BJ (cell line): ENCODE measurements around the gene ZIC5. TPM values are rescaled to one million over a fixed set of nuclear protein-coding genes. Genes with fewer than 3 reads are reported as not detected.

Source experiments
- CTCF ChIA-PET: fragments of 350-600 bp; formaldehyde crosslinking; extraction: SDS; loops from one replicate; lab custom pipeline; 2021; ENCODE audit warnings: antibody characterized with exemption, inconsistent platforms; lab: Yijun Ruan, JAX
- POLR2A ChIA-PET: fragments of 300-600 bp; sonication (Branson Sonifier 250); formaldehyde crosslinking; extraction: SDS; loops from one replicate; lab custom pipeline; 2021; ENCODE audit warnings: antibody characterized with exemption; lab: Charles Lee
- DNase-seq: peaks from one replicate; pipeline ENCODE4 v3.0.0-alpha.2; 2011; ENCODE audit warnings: low read depth
- H3K27me3 ChIP-seq: 2 replicates; pipeline ENCODE4 v1.6.0; 2011; ENCODE audit warnings: low read length; ENCODE audit not compliant: control insufficient read depth, insufficient read depth
- H3K36me3 ChIP-seq: 2 replicates; pipeline ENCODE4 v1.5.1; 2011; ENCODE audit warnings: low read length; ENCODE audit not compliant: control insufficient read depth, insufficient read depth
- H3K4me3 ChIP-seq: 2 replicates; pipeline ENCODE4 v1.5.1; 2011; ENCODE audit warnings: low read depth, mild to moderate bottlenecking, control low read depth, low read length
- CTCF ChIP-seq: IDR thresholded peaks from 2 replicates; pipeline ENCODE4 v1.5.1; 2011; ENCODE audit warnings: low read depth, mild to moderate bottlenecking, control low read depth, inconsistent platforms, low read length, moderate library complexity; ENCODE audit not compliant: insufficient read depth
- polyA plus RNA-seq: library from polyadenylated mRNA; depleted of rRNA; stranded (reverse); fragments of >200 nt; gene quantifications from 2 replicates; pipeline ENCODE4 v1.2.3, GENCODE V29; 2011

ZIC5 gene
- polyA plus RNA-seq, 1 experiment: not detected

- H3K4me3 ChIP-seq: no peak overlapping the region
- POLR2A ChIA-PET: no interaction called here
- H3K27me3 ChIP-seq: peaks cover 59% of the 10 kb centered on the region
- no peak for DNase-seq
- CTCF ChIA-PET: interaction anchor here (1.2 kb wide), 1 partner anchor 29 kb away, joined by 3 read pairs; no protein-coding TSS in a partner anchor
- TF ChIP-seq CTCF: no peak
- no peaks in the 10 kb centered on the region for H3K36me3 ChIP-seq
Observed at GRCh38 chr13:99959127-99959539, 12.4 kb downstream of the ZIC5 start.

- no peaks in the 10 kb centered on the region for H3K36me3 ChIP-seq
- no peak for TF ChIP-seq CTCF
- no peak overlapping the region for H3K4me3 ChIP-seq
- DNase-seq: no peak
- ChIA-PET POLR2A (no interaction called here), CTCF (interaction anchor here (1.2 kb wide), 1 partner anchor 28 kb away, joined by 3 read pairs; no protein-coding TSS in a partner anchor)
- H3K27me3 ChIP-seq: peaks cover 58% of the 10 kb centered on the region
Observed at GRCh38 chr13:99958406-99959126, 13.0 kb downstream of the ZIC5 start.

- DNase-seq: no peak
- Histone ChIP-seq H3K36me3 (no peaks in the 10 kb centered on the region), H3K4me3 (no peak overlapping the region), H3K27me3 (peaks cover 65% of the 10 kb centered on the region)
- ChIA-PET POLR2A (no interaction called here), CTCF (no interaction called here)
- no peak for TF ChIP-seq CTCF
Observed at GRCh38 chr13:99956473-99957349, 14.9 kb downstream of the ZIC5 start.

GRCh38 chr13:99955747-99956472 is 15.7 kb downstream of the ZIC5 start:
- peaks cover 64% of the 10 kb centered on the region for H3K27me3 ChIP-seq
- POLR2A ChIA-PET: no interaction called here
- peak overlapping the region; percentile 8; the same call in 1 of the 2 replicates for H3K4me3 ChIP-seq
- no peaks in the 10 kb centered on the region for H3K36me3 ChIP-seq
- no peak for DNase-seq
- CTCF ChIA-PET: interaction anchor here (0.6 kb wide), 1 partner anchor 266 kb away, joined by 3 read pairs; no protein-coding TSS in a partner anchor
- TF ChIP-seq CTCF: no peak
